Forelimb muscle (tissue), 1 donor: ENCODE results near the gene ADSL. TPM values are rescaled to one million over a fixed set of nuclear protein-coding genes. Genes with fewer than 3 reads are reported as not detected.
"Not testable (repeated sequence)": the region's sequence is repeated elsewhere in the genome, so short reads cannot be mapped to it uniquely, and the experiment has no call there.

Source experiments
- DNase-seq: peaks from one replicate; pipeline ENCODE4 v3.0.0-alpha.2; 2013; ENCODE audit warnings: low read depth
- polyA plus RNA-seq: library from polyadenylated mRNA; unstranded; fragments of 120-200 nt; gene quantifications from one replicate; pipeline ENCODE4 v1.2.1, GENCODE V29; 2013; ENCODE audit not compliant: insufficient read length

The ADSL gene
- polyA plus RNA-seq, 1 donor = 219 TPM

DNA sequence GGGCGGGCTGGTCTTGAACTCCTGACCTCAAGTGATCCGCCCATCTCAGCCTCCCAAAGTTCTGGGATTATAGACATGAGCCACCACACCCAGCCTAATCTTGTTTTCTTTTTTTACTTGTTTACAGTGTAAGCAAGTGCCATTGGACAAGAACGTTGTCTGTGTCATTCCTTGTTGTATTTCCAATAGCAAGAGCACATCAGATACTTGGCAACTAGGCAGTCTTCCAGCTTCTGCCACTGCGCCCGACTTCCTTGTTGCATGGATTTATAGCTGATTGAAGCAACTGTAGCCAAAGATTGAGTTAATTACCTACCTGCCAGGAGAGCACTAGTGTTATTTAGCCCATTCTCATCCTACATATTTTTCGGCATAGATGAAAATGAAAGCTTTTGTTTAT is 21.0 kb downstream of the ADSL start:
- DNase-seq = no peak

DNA sequence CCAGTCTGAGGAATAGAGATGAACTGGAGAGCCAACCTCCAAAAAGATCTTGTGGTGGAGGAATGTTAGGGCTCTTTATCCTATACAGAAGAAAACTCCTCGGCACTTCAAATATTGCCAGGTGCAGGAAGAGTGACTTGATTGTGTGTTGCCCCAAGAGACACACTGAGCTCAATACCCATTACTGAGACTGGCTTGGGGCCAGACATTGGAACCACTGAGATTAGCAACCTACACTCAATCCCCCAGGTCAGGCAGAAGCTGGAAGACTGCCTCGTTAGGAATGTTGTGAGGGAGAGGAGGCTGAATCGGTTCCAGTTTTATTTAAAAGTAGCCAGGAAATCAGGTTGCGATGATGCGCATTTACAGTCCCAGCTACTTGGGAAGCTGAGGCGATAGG is 21.7 kb downstream of the ADSL start:
- no peak for DNase-seq

DNA sequence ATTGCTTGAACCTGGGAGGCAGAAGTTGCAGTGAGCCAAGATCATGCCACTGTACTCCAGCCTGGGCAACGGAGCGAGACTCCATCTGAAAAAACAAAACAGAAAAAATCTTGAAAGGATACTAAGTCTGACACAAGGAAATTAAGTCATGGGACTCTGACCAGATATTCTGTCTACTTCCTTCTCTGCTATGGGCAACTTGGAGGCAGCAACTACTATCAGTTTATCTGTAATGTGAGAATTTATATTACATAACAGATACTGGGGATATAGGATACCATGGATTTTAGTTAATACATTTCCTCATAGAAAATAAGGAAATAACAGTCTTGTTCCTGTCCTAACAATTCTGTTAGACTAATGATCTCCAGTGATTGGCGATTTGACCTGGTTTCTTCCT is 22.5 kb downstream of the ADSL start:
- no peak for DNase-seq

DNA sequence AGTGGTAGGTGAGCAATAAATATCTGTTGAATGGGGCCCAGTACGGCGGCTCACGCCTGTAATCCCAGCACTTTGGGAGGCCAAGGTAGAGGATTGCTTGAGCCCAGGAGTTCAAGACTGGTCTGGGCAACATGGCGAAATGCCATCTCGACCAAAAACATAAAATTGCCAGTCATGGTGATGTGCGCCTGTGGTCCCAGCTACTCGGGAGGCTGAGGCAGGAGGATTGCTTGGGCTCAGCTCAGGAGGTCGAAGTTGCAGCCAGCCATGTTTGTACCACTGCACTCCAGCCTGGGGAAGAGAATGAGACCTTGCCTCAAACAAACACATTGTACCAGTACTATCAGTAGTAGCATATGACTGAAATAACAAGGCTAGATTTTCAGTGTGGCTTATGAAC is 28.3 kb downstream of the ADSL start:
- no peak for DNase-seq

- DNase-seq = no peak
These were observed 29.8 kb downstream of the ADSL start for GRCh38 chr22:40376149-40376548.

DNA sequence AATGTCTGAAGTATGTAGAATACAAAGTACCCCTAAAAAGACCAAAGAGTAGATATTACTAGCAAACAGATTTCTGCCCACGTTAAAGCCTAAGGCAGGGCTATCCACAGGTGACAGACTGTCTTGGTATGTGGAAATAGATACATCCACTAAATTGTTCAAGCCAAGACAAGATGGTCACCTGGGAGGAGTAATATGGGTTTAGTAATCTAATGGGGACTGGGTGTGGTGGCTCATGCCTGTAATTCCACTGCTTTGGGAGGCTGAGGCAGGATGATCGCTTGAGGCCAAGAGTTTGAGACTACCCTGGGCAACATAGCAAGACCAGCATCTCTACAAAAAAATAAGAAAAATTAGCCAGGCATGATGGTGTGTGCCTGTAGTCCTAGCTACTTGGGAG is 31.6 kb downstream of the ADSL start:
- DNase-seq = no peak

GRCh38 chr22:40378448-40378847 is 32.1 kb downstream of the ADSL start:
- not testable (repeated sequence) for DNase-seq

DNA sequence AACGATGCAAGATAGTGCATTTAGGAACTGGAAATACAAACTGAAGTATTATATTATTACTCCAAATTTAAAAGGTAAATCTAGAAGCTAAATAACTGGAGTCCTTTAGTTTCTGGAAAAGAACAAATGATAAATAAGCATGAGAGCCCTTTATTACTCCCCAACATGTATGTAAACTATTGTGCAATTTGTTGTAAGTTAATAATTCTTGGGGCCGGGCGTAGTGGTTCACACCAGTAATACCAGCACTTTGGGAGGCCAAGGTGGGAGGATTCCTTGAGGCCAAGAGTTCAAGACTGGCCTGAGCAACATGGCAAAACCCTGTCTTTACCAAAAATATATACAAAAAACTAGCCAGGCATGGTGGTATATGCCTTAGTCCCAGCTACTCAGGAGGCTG is 35.2 kb downstream of the ADSL start:
- DNase-seq = no peak

- DNase-seq = no peak
These were observed 37.6 kb downstream of the ADSL start for GRCh38 chr22:40383905-40384304.

- no peak for DNase-seq
These were observed 38.9 kb downstream of the ADSL start for GRCh38 chr22:40385036-40385782.

DNA sequence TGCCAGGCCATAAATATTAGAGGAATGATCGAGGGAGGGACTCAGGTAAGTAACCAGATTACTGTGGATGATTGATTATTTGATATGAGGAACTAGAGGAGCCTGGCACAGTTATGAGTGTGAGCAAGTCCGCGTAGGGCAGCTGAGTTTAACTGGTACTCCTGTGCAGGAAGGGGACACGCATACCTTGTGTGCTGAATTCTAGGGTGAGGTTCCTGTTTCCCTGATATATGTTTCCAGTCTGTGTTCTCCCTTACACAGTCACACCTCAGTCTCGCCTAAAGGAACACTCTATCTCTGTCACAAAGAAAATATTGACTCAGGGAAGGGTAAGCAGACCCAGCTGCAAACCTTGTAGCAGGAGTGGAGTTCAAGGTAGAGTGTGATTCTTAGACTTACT is 41.4 kb downstream of the ADSL start:
- no peak for DNase-seq

DNA sequence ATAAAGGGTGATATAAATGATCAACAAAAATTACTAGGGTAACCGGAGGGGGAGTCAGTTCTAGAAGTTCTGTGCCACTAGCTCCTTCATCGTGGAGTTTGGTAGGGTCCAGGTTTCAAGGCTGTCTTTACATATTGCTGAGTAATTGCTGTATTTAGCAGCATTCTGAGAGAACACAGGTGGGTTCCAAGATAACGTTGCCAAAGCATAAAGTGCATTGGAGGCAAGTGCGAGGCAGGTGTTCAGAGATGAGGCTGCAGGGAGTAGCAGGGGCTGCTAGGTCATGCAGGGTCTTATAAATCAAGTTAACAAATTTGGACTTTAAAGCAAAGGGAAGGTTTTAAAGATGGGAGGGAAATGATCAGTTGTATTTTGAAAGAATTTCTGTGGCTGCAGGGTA is 41.9 kb downstream of the ADSL start:
- no peak for DNase-seq

DNA sequence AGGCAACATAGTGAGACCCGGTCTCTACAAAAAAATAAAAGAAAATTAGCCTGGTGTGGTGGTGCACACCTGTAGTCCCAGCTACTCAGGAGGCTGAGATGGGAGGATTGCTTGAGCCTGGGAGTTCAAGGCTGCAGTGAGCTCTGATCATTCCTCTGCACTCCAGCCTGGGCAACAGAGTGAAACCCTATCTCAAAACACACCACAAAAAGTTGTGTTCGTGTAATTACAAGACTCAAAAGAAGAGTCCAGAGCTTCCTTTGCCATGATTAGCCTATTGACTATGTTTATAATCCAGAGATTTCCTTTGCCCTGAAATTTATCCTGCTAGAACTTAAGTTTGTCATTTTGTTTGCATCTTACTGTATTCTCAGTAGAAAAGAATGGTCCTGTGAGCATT is 45.1 kb downstream of the ADSL start:
- DNase-seq = no peak

GRCh38 chr22:40392618-40393017 is 46.3 kb downstream of the ADSL start:
- no peak for DNase-seq

DNA sequence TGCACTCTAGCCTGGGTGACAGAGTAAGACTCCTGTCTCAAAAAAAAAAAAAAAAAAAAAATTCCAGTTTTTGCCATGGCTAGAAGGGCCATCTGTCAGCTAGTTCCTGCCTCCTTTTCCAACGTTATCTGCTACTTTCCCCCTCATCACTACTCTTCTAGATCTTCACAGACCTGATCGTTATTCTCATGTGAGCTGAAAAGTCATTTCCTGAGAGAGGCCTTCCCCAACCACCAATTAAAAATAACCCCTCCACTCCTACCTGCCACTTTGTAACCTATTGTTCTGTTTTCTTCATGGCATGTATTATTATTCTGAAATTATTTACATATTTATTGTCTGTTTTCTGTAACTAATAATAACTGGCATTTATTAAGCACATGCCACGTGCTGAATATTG is 48.3 kb downstream of the ADSL start:
- no peak for DNase-seq

DNA sequence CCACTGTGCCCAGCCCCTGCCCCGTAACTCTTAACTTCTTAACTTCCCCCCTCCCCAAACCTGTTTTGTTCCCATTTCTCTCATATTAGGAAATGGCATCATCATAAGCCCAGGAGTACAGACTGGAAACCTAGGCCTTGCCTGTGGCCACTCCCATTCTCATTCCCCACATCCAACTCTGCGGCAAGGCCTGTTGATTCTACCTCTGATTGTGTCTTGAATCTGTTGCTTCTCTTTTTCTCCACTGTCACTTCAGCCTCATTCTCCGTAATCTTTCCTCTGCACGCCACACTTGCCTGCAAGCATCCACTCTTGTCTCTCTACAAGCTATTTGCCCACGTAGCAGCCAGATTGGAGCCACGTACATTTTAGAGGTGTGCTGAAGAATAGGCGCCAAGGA is 49.3 kb downstream of the ADSL start:
- no peak for DNase-seq

- no peak for DNase-seq
These were observed 50.6 kb downstream of the ADSL start for GRCh38 chr22:40396882-40397281.

DNA sequence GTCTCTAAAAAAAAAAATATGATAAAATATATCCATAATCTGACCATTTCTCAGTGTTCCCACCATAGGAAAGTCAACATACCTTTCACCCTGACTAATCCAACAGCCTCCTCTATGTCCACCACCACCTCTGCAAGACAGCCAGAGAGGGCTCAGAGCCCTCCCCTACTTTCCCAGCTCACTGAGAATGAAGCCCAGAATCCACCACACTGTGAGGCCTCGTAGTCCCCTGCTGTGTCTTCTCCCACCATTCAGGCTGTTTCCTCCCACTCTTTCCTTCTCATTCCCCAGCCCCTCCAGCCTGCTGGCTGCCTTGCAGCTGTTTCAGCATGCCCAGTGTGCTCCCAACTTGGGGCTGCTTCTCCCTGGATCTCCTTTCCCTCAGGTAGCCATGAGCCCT is 51.1 kb downstream of the ADSL start:
- no peak for DNase-seq

DNA sequence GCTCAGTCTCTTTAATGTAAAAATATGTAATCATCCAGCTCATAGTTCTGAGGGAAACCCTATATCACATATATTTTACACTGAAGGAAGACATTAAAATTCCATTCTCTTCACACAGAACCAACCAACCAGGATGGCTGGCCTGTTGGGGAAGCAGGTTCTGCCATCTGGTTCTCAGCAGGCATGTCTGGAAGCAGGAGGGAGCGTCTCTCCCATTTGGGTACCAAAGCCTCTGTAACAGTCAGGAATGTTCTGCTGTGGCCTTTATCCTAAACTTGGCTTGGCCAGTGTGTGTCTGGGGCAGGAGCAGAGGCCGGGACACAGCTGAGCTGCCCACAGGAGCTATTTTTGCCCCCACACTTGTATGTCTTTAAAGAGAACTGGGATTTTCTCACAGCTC is 53.3 kb downstream of the ADSL start:
- no peak for DNase-seq

DNA sequence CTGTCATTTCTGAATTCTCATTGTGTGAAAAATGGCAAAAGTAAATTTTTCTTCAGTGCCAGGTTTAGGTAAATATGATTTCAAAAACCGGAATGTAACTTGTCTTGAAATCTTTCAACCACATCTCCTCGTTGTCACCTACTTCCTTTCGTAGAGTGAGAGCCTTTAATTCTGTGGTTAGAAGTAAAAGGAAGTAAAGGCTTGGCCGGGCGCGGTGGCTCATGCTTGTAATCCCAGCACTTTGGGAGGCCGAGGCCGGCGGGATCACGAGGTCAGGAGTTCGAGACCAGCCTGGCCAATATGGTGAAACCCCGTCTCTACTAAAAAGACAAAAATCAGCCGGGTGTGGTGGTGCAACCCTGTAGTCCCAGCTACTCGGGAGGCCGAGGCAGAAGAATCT is 53.9 kb downstream of the ADSL start:
- DNase-seq = no peak

DNA sequence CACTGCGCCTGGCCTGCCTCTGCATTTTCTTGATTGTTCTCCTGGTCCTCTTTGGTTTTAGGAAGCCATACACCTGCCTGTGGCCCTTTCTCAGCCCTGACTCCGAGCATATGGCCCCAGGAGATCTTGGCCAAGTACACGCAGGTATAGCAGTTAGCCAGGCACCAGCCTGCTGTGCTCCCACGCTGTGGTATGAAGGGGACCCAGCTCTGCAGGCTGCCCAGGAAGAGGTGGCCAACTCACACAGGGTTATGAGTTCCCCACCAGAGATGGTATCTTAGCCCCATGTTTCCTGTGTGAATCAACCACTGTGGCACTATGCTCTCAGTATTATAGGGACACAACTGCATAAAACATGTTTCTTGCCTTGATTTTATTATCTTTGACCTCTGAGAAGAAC is 55.2 kb downstream of the ADSL start:
- no peak for DNase-seq

DNA sequence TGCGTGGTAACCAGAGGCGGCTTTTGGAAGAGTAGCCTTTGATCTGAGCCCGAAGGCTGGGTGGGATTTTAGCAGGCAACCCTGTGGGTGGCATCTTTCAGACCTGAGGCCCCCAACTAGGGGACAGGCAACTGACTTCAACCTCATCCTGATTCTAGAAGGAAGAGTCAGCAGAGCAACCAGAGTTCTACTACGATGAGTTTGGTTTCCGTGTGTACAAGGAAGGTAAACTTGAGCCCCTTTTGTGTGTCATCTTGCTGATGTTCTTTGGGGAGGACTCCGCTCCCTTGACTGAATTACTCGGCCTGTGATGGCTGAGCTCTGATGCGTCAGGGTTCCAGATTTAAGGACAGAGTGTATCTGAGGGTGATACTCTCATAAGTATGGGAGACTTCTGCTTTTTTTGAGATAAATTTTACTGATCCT is 55.7 kb downstream of the ADSL start:
- DNase-seq = no peak

DNA sequence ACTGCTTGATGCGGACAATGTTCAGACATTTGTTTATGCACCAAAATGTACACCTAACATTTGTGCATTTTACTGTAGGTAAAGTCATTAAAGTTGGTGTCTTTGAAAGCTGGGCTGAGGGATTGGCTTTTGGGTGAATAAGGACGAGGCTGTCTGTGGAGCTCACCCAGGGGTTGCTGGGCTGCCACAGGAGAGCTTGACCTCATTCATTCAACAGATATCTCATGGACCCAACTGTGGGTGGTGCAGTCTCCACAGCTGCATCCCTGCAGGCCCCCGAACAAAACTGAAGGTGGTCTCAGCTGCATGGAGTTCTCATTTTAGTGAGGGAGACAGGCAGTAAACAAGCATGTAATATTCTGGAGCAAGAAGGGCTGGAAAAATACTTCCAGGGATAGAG is 56.8 kb downstream of the ADSL start:
- DNase-seq = no peak

DNA sequence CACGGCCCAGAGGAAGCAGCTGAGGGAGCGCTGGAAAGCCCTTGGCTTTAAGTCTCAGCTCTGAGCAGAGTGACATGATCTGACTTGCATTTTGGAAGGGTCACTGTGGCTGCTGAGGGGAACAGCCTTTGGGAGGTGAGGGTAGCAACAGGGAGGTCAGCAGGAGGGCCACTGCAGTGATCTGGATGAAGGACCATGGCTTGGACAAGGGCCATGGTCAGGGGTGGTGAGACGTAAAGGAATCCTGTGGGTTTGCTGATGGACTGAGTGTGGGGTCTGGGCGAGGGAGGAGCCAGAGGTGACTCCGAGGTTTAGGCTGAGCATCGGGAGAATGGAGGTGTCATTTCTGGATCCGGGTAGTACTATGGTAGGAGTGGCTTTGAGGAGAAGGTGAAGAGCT is 57.4 kb downstream of the ADSL start:
- DNase-seq = no peak
